GM12891 (cell line): ENCODE data around the gene TBC1D8.

Experiments used
- PAX5 ChIP-seq: IDR thresholded peaks from 2 replicates; pipeline ENCODE4 v1.6.1; 2011; ENCODE audit warnings: low read length, moderate library complexity, mild to moderate bottlenecking; ENCODE audit not compliant: insufficient read depth, severe bottlenecking
- POLR2A ChIP-seq: IDR thresholded peaks from 2 replicates; pipeline ENCODE4 v1.6.1; 2011; ENCODE audit warnings: low read depth, low read length, control low read depth
- POLR2AphosphoS5 ChIP-seq: IDR thresholded peaks from 2 replicates; pipeline ENCODE4 v1.6.1; 2011; ENCODE audit warnings: low read depth, low read length, control low read depth
- POU2F2 ChIP-seq: IDR thresholded peaks from 2 replicates; pipeline ENCODE4 v1.6.1; 2011; ENCODE audit warnings: low read depth, mild to moderate bottlenecking, control low read depth, low read length, moderate library complexity
- SPI1 ChIP-seq: IDR thresholded peaks from 2 replicates; pipeline ENCODE4 v1.6.1; 2011; ENCODE audit warnings: low read depth, low read length, control low read depth
- TAF1 ChIP-seq: IDR thresholded peaks from 2 replicates; pipeline ENCODE4 v1.6.1; 2011; ENCODE audit warnings: low read depth, low read length, control low read depth

- TF ChIP-seq TAF1 = no peak
- no peak for TF ChIP-seq POLR2A
- no peak for TF ChIP-seq POLR2AphosphoS5
- no peak for TF ChIP-seq POU2F2
- TF ChIP-seq SPI1 = no peak
- no peak for TF ChIP-seq PAX5
Measured at GRCh38 chr2:101083613-101084012, 67.6 kb downstream of the TBC1D8 start.
